Activated B cell treated with CpG ODN at 0.5 μM for 24 hours (primary cell): Measurements from ENCODE around the gene LYZL1. TPM values are rescaled to one million over a fixed set of nuclear protein-coding genes. Genes with fewer than 3 reads are reported as not detected.

Source experiments
- ATAC-seq: fragments of 200-7000 bp; cut with Tn5 transposase; one replicate; pipeline ENCODE4 v1.10.0; 2021; ENCODE audit warnings: low read depth, mild to moderate bottlenecking, moderate library complexity
- CTCF ChIA-PET: fragments of 350-600 bp; sonication (Branson Sonifier 250); formaldehyde crosslinking; loops from one replicate; lab custom pipeline; 2021; ENCODE audit warnings: antibody characterized with exemption; lab: Charles Lee
- POLR2A ChIA-PET: fragments of 350-600 bp; sonication (Branson Sonifier 250); formaldehyde crosslinking; loops from one replicate; lab custom pipeline; 2021; ENCODE audit warnings: antibody characterized with exemption; lab: Charles Lee
- DNase-seq: peaks from one replicate; pipeline ENCODE4 v3.0.0; 2022
- H3K27ac Mint-ChIP-seq: one replicate; pipeline ENCODE4 v1.8.0; 2020; ENCODE audit warnings: mixed read lengths
- H3K27me3 Mint-ChIP-seq: one replicate; pipeline ENCODE4 v1.8.0; 2021; ENCODE audit warnings: mixed read lengths
- H3K36me3 Mint-ChIP-seq: one replicate; pipeline ENCODE4 v1.8.0; 2021; ENCODE audit warnings: low read depth, mixed read lengths
- H3K4me1 Mint-ChIP-seq: one replicate; pipeline ENCODE4 v1.8.0; 2021; ENCODE audit warnings: mixed read lengths
- H3K4me3 Mint-ChIP-seq: one replicate; pipeline ENCODE4 v1.8.0; 2020; ENCODE audit warnings: mild to moderate bottlenecking, mixed read lengths
- H3K9me3 Mint-ChIP-seq: one replicate; pipeline ENCODE4 v1.8.0; 2020; ENCODE audit warnings: mixed read lengths
- CTCF ChIP-seq: fragments of 200-600 bp; IDR thresholded peaks from one replicate; pipeline ENCODE4 v1.8.0; 2022; ENCODE audit warnings: antibody characterized with exemption, mild to moderate bottlenecking
- intact Hi-C: fragments of 100-400 bp; cut with micrococcal nuclease; formaldehyde crosslinking; loops from one replicate; pipeline ENCODE4 v1.15.1; 2024
- total RNA-seq: library from RNA; stranded (reverse); gene quantifications from 2 replicates; pipeline ENCODE4 v1.2.3, GENCODE V29; 2022

LYZL1 gene
- total RNA-seq, 1 donor from 2014 or later: not detected

GRCh38 chr10:29326886-29327745, 38.2 kb downstream of the LYZL1 start:
- no peak for TF ChIP-seq CTCF
- DNase-seq (no peak), ATAC-seq (no peak)
- no peak overlapping the region for H3K4me3 Mint-ChIP-seq
- intact Hi-C loops: no loop called here
- no peaks in the 10 kb centered on the region for H3K4me1 Mint-ChIP-seq
- no peaks in the 10 kb centered on the region for H3K36me3 Mint-ChIP-seq
- ChIA-PET POLR2A (no interaction called here), CTCF (no interaction called here)
- no peak overlapping the region for H3K27ac Mint-ChIP-seq
- H3K27me3 Mint-ChIP-seq: no peaks in the 10 kb centered on the region
- no peaks in the 10 kb centered on the region for H3K9me3 Mint-ChIP-seq

GRCh38 chr10:29327746-29328102, 38.9 kb downstream of the LYZL1 start:
- intact Hi-C loops: no loop called here
- Mint-ChIP-seq H3K36me3 (no peaks in the 10 kb centered on the region), H3K27ac (no peak overlapping the region)

GRCh38 chr10:29328983-29329382, 40.1 kb downstream of the LYZL1 start:
- ATAC-seq (no peak), DNase-seq (no peak)
- Mint-ChIP-seq H3K27me3 (no peaks in the 10 kb centered on the region), H3K36me3 (no peaks in the 10 kb centered on the region), H3K27ac (no peak overlapping the region), H3K4me3 (no peak overlapping the region), H3K4me1 (no peaks in the 10 kb centered on the region), H3K9me3 (no peaks in the 10 kb centered on the region)
- no peak for TF ChIP-seq CTCF
- ChIA-PET CTCF (no interaction called here), POLR2A (no interaction called here)
- intact Hi-C loops: no loop called here

More at GRCh38 chr10:29327746-29328102, 38.9 kb downstream of the LYZL1 start:
- POLR2A ChIA-PET: no interaction called here
- H3K4me1 Mint-ChIP-seq: no peaks in the 10 kb centered on the region
- CTCF ChIA-PET: no interaction called here
- no peak for ATAC-seq
- no peak for DNase-seq
- no peak for TF ChIP-seq CTCF
- no peak overlapping the region for H3K4me3 Mint-ChIP-seq
- no peaks in the 10 kb centered on the region for H3K9me3 Mint-ChIP-seq
- no peaks in the 10 kb centered on the region for H3K27me3 Mint-ChIP-seq

GRCh38 chr10:29329420-29329819, 40.5 kb downstream of the LYZL1 start:
- no peak for TF ChIP-seq CTCF
- DNase-seq: no peak
- ChIA-PET CTCF (no interaction called here), POLR2A (no interaction called here)
- Mint-ChIP-seq H3K36me3 (no peaks in the 10 kb centered on the region), H3K4me1 (no peaks in the 10 kb centered on the region), H3K27me3 (no peaks in the 10 kb centered on the region), H3K9me3 (no peaks in the 10 kb centered on the region), H3K27ac (no peak overlapping the region), H3K4me3 (no peak overlapping the region)
- intact Hi-C loops: no loop called here
- no peak for ATAC-seq

GRCh38 chr10:29332061-29332760, 43.3 kb downstream of the LYZL1 start:
- no peak overlapping the region for H3K4me3 Mint-ChIP-seq
- intact Hi-C loops: no loop called here
- no peaks in the 10 kb centered on the region for H3K4me1 Mint-ChIP-seq
- H3K36me3 Mint-ChIP-seq: no peaks in the 10 kb centered on the region
- no peaks in the 10 kb centered on the region for H3K27me3 Mint-ChIP-seq
- POLR2A ChIA-PET: no interaction called here
- H3K27ac Mint-ChIP-seq: no peak overlapping the region
- H3K9me3 Mint-ChIP-seq: peaks cover 5% of the 10 kb centered on the region
- TF ChIP-seq CTCF: no peak
- ATAC-seq (no peak), DNase-seq (no peak)
- CTCF ChIA-PET: no interaction called here
